GM12801 (cell line): ENCODE measurements around the gene NECTIN3.

Experiments
- TF ChIP-seq, protein P1 (sequence below): IDR thresholded peaks from one replicate; pipeline ENCODE4 v1.5.1; 2011; ENCODE audit warnings: control low read depth; ENCODE audit not compliant: insufficient read length; ENCODE audit errors: extremely low read depth

NECTIN3 gene

GRCh38 chr3:111128884-111129283, 57.3 kb downstream of the NECTIN3 start:
- TF ChIP-seq, protein P1, sequence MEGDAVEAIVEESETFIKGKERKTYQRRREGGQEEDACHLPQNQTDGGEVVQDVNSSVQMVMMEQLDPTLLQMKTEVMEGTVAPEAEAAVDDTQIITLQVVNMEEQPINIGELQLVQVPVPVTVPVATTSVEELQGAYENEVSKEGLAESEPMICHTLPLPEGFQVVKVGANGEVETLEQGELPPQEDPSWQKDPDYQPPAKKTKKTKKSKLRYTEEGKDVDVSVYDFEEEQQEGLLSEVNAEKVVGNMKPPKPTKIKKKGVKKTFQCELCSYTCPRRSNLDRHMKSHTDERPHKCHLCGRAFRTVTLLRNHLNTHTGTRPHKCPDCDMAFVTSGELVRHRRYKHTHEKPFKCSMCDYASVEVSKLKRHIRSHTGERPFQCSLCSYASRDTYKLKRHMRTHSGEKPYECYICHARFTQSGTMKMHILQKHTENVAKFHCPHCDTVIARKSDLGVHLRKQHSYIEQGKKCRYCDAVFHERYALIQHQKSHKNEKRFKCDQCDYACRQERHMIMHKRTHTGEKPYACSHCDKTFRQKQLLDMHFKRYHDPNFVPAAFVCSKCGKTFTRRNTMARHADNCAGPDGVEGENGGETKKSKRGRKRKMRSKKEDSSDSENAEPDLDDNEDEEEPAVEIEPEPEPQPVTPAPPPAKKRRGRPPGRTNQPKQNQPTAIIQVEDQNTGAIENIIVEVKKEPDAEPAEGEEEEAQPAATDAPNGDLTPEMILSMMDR = no peak

- TF ChIP-seq, protein P1 = no peak
These were observed 59.2 kb downstream of the NECTIN3 start for GRCh38 chr3:111130827-111131226.

GRCh38 chr3:111134302-111134701, 62.7 kb downstream of the NECTIN3 start:
- TF ChIP-seq, protein P1 = no peak

- TF ChIP-seq, protein P1 = no peak
These were observed 79.8 kb downstream of the NECTIN3 start for GRCh38 chr3:111151438-111151837.

DNA sequence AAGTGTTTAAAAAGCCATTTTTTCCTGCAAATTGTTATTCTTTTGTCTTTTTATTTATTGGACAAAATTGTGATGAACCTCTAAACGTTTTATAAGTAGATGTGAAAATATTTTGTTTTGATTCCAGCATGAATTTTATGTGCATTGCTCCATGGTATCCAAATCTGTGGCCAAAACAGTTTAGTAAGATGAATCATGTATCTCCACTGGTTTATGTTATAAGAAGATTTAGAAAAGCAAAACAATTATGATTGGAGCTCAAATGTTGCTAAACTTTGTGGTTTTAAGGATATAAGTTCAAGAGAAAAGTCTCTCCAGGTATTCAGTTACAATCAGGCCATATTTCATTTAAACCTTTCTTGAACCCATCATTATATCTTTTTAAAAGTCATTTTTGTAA, 80.9 kb downstream of the NECTIN3 start:
- TF ChIP-seq, protein P1 = no peak

DNA sequence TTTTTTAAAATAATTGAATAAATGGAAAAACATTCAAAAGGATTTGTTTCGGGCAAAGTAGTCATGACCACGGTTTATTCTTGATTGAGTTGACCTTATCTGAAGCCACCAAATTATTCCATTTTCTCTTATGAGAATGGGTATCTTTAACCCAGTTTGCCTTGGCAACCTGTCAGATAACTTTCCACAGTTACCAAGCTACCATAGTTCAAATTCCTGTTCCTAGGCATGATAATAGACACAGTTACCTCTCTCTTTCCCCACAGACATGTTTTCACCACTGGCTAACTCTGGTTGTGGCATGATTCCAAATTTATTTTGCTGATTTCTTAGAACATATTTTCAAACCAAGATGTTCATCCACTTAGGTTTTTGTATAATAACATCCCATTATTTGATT, 84.9 kb downstream of the NECTIN3 start:
- TF ChIP-seq, protein P1 = no peak

- TF ChIP-seq, protein P1 = no peak
These were observed 87.8 kb downstream of the NECTIN3 start for GRCh38 chr3:111159391-111159790.

DNA sequence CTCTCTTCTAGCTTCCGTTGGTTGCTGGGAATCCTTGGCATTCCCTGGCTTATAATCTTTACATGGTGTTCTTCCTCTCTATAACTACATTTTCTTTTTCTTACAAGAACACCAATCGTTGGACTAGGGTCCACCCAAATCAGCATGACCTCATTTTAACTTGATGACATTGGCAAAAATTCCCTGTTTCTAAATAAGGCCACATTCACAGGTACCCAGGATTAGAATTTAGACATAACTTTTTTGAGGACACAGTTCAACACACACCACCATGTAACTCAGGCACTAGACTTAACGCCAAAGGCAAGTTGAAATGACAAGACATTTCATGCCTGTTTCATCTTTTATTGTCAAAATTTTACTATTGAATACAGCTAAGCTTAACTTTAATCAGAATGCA, 93.0 kb downstream of the NECTIN3 start:
- TF ChIP-seq, protein P1 = no peak
